COLO668 (cell line): Measurements from ENCODE around the gene ARAP1.

ENCODE experiments used
- DNase-seq: peaks from one replicate; lab custom pipeline; 2025; ENCODE audit not compliant: unreplicated experiment; lab: John Stamatoyannopoulos, UW

ARAP1 gene

DNA sequence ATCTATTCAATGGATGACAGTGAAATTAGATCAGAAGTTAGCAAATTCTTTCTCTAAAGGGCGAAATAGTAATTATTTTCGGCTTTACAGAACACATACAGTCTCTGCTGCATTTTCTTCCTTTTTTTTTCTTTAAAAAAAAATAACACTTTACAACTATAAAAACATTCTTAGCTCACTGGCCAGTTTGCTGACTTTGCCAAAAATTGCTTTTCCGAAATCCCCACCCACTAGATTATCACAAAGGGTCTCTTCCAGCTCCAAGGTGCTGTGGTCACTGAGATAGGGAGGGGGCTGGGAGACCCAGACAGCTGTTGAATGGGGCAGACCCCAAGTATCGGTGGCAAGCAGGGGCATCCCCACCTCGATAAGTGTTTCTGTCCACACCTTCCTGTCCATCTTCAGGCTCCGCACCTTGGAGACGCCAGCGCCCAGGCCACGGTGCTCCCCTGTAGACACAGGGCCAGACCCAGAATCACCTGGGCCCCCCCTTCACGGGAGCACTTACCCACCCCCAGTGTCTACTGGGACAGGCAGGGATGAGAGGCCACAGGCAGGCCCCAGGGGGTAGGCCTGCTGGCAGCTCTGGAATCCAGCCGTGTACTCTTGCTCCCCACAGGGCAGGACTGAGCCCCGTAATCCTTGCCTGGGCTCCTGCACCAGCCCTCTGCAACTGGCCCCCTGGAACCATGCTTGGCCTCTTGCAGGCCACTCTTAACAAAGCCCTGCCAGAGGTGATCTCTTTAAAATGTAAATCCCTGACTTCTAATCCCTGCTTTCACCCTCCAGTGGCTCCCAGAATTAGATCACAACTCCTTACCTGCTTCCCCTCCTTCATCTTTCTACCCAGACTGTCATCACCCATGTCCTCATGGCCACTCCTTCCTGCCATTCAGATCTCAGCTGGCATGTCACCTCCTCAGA is 46.5 kb downstream of the ARAP1 start:
- no peak for DNase-seq

DNA sequence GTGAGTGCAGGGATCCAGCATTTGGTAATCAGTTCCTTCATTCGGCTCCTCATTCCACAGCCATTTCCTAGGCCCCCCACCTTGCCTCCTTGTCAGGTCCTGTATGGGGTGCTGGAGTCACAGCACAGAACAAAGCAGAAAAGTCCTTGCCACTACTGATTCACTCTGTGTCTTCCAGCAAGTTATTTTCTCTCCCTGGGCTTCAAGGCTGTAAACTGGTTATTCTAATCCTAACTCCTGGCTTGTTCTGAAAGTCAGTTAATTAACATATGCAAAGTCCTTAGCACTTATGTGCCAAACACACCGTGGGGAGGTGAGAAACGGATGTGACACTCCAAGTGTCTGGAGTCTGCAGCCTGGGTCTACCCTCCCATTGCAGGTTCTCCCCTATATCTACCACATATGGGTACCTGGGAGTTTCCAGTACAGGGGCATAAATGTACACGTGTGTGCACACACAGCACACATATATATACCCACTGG is 47.4 kb downstream of the ARAP1 start:
- DNase-seq = no peak

GRCh38 chr11:72704028-72704782 is 48.0 kb downstream of the ARAP1 start:
- no peak for DNase-seq

DNA sequence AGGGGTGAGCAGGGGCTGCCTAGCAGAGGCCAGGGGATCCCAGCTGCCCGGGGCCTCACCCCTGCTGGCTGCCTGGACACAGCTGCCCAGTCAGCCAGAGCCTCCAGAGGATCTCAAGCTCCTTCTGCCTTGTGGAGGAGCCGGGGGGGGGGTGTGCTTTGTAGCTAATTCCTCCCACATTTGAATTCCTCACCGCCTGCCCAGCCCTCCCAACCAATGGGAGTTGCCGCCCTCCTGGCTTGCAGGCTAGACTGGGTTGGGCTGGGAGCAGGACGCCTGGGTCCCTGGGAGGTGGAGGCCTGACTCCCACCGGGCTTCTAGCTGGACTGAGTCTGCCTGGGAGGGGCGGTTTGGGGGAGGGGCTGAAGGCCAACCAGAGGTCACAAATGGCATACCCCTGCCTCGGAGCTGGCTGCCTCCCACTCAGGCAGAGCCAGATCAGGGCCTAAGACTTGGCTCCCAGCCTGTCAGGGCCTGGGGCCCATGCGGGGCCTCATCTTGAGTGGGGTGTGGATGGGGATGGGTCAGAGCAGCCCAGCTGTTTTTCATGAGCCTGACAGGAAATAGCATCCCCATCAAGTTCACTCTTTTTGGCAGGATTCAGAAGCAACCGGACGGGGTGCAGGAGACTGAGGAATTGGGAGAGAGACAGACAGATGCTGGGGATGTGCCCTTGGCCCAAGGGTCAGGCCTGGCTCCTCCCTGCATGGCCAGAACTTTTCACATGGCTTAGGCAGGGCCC is 48.8 kb downstream of the ARAP1 start:
- no peak for DNase-seq

- DNase-seq = no peak
Observed at GRCh38 chr11:72702577-72703241, 49.5 kb downstream of the ARAP1 start.

- no peak for DNase-seq
Observed at GRCh38 chr11:72702096-72702495, 50.1 kb downstream of the ARAP1 start.

GRCh38 chr11:72701466-72701865 is 50.7 kb downstream of the ARAP1 start:
- DNase-seq = no peak

DNA sequence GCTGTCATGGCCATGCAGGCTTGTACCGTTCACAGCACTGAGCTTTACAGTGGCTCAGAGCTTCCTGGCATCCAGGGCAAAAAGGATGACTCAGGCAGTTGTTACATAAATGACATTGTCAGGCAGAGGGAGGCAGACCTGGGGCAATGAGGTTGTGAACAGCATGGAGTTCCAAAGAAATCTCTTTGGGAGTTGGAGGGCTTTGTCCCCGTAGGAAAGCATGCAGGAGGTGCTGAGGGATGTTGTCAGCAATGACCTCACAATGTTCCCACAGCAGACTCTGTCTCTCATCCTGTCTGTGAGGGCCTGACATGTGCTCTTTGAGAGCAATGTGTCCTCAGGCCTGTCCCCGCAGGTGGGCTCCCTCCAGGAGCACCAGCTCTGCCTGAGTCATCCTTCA is 52.1 kb downstream of the ARAP1 start:
- DNase-seq = no peak

DNA sequence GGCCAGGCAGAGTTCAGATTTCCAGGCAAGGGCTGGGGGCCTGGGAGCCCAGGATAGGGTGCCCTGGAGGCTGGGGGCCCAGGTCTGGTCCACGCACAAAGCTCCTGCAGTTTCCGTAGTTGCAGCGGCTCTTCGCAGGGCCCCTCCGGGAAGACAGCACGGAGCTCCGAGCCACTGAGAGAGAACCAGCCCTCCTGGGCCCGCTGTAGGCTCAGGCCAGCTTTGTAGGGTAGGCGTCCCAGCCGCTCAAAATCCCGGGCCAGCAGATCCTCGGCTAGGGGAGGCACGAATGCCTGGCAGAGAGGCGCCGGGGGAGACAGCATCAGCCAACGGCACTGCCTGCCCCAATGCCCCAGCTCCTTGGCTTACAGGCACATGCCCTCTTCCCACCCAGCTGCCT is 54.4 kb downstream of the ARAP1 start:
- no peak for DNase-seq

DNA sequence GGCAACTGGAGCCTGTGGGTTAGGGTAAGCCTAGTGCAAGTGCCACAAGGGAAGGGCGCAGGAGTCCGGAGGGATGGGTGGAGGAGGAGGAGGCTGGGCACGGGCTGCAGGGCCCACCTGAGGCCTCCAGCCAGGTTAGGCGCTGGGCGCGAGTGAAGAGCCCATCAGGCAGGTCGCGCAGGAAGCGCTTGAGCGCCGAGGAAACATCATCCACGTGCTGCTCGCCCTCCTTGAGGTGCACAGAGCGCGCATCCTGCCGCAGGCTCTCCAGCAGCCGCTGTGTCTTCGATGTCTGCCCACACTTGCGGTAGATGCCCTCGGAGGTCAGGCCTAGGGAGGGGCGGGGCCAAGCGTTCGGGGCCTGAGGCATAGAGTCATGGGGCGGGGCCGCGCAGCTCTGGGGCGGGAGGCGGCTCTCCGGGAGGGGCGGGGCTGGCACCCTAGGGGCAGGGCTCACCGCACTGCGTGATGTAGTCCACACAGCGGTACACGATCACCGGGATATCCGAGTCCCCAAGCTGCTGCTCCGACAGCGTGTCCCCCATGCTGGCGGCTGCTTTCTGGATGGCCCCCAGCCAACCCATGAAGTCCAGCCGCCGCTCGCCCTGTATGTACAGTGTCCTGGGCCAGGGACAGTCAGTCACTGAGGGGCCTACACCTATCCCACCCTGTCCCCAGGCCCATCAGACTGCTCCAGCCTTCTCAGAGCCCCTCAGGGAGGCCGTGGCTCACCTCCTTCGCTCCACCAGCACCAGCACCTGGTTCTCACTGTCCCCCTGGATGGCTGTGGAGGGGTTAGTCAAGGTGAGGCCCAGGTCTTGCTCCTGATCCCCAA is 55.1 kb downstream of the ARAP1 start:
- no peak for DNase-seq

- DNase-seq = no peak
Observed at GRCh38 chr11:72695354-72695753, 56.9 kb downstream of the ARAP1 start.

GRCh38 chr11:72693271-72693968 is 58.8 kb downstream of the ARAP1 start:
- DNase-seq = no peak

DNA sequence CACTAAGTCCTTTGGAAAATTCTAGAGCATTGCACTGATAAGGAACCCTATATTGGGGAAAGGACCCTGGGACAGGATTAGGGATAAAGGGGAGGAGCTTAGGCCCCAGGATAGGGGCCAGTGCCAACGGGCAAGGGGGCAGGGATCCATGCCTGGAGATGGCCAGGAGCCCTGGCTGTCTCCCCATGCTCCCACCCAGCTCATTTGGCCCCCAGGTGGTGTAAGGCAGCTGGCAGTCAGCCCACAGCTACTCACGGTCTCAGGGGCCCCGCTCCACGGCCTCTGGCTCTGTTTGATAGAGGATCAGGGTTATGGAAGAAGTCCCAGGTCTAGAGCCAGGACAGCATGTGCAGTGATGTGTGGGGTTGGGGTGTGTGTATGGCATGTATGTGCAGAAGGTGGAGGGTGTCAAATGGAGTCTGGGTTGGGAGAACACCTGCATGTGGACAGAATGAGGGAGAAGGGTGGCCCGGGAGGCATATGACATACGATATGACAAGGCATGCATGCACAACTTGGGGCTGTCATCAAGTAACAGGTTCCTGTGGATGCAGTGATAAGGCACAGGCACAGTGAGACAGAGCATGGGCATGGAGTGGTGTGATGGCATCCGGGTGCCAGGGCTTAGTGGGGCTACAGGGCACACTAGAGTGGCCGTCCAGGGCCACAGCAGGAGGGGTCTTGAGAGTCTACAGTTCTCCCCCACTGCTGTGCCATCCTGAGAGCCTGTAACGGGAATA is 59.5 kb downstream of the ARAP1 start:
- DNase-seq = no peak

- DNase-seq = no peak
Observed at GRCh38 chr11:72690166-72690565, 62.0 kb downstream of the ARAP1 start.

DNA sequence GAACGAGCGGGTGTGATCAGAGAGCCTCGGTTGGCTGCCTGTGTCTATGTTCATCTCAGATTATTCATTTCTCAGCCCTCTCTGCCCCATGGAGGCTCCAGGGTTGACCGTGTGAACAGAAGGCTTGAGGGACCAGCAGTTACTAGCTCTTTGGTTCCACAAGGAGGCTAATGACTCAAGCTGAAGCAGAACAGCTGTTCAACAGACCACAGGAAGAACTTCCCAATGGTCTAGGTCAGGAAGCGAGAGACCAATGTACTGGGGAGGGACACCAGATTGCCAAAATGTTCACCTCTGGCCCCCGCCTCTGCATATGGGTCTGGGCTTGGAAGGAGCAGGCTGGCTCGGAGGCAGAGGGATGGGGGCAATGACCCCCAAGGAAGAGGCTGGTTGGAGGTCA is 63.3 kb downstream of the ARAP1 start:
- no peak for DNase-seq

DNA sequence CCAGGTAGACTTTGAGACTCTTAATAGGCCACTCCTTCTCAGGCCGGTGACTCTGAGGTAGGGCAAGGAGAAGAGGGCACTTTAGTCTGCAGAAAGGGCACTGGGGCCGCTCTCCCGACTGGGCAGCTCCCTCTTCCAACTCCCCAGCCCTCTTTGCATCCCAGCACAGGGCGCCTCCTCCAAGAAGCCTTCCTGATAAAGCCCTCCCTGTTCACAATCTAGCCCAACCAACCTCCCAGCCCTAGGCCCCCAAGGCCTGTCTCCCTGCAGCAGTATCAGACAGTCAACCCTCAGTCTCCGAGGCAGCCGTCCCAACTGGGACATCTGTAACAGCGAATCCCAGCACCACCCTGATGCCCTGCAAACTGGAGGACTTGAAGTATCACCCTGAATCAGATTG is 63.7 kb downstream of the ARAP1 start:
- DNase-seq = no peak

- no peak for DNase-seq
Observed at GRCh38 chr11:72687326-72687725, 64.9 kb downstream of the ARAP1 start.

GRCh38 chr11:72686639-72687220 is 65.5 kb downstream of the ARAP1 start:
- DNase-seq = no peak
